ENCODE results near the gene CDC27.
A peak's percentile ranks its signal among the peaks of the same experiment; 100 is the strongest.
"Not testable (repeated sequence)": the region's sequence is repeated elsewhere in the genome, so short reads cannot be mapped to it uniquely, and the experiment has no call there.

Gene CDC27

DNA sequence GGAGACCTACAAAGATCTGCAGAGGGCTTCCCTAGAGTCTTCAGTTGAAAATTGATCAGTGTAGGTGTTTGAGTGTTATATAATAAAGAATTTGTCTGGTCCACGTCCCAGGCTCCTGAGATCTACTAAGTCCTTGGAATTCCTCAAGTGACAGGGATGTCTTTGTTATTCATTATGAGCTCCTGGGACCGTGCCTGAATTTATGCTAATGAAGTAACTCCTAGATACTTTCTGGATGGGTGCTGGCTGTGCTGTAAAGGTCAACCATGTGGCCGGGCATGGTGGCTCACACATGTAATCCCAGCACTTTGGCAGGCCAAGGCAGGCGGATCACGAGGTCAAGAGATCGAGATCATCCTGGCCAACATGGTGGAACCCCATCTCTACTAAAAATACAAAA, 43.7 kb downstream of the CDC27 start:
- DNase-seq (ENCODE audit: extremely low read depth in 1 of 2, low read depth in 1 of 2), result no peak

DNA sequence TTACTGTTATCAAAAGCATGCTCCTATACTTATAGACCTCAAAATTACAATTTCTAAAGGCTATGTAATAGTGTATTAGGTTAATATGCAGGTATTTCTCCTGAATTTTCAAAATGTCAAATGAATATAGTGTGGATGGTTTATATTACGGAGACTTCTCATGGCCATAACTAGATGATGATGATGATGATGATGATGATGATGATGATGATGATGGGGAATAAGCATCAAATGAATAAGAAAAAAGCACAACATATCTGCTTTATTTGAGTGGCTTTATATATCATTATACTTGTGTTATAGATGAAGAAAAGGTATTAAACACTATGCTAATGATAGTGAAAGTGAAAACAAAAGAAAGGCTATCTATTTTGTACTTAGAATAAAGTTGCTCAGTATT, 53.9 kb downstream of the CDC27 start:
- DNase-seq (ENCODE audit: extremely low read depth in 1 of 2, low read depth in 1 of 2), result no peak

GRCh38 chr17:47134354-47134753, 54.7 kb downstream of the CDC27 start:
- not testable (repeated sequence) for DNase-seq (ENCODE audit: extremely low read depth in 1 of 2, low read depth in 1 of 2)

GRCh38 chr17:47131761-47132160, 57.3 kb downstream of the CDC27 start:
- DNase-seq (ENCODE audit: extremely low read depth in 1 of 2, low read depth in 1 of 2), result no peak

DNA sequence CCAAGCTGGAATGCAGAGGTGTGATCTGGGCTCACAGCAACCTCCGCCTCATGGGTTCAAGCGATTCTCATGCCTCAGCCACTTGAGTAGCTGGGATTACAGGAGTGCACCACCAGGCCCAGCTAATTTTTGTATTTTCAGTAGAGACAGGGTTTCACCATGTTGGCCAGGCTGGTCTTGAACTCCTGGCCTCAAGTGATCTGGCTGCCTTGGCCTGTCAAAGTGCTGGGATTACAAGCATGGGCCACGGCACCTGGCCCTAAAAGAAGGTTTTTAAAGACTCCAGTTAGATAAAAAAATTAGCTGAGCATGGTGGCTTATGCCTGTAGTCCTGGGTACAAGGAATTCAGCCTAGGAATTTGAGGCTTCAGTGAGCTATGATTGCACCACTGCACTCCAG, 62.3 kb downstream of the CDC27 start:
- DNase-seq (ENCODE audit: extremely low read depth in 1 of 2, low read depth in 1 of 2), result not testable (repeated sequence)

GRCh38 chr17:47123262-47123661, 65.8 kb downstream of the CDC27 start:
- not testable (repeated sequence) for DNase-seq (ENCODE audit: extremely low read depth in 1 of 2, low read depth in 1 of 2)

- no peak for DNase-seq (ENCODE audit: extremely low read depth in 1 of 2, low read depth in 1 of 2)
Measured at GRCh38 chr17:47120521-47121095, 68.5 kb downstream of the CDC27 start.

- no peak for DNase-seq (ENCODE audit: extremely low read depth in 1 of 2, low read depth in 1 of 2)
Measured at GRCh38 chr17:47119746-47120520, 69.2 kb downstream of the CDC27 start.

GRCh38 chr17:47117386-47117785, 71.7 kb downstream of the CDC27 start:
- DNase-seq (ENCODE audit: extremely low read depth in 1 of 2, low read depth in 1 of 2), result no peak

DNA sequence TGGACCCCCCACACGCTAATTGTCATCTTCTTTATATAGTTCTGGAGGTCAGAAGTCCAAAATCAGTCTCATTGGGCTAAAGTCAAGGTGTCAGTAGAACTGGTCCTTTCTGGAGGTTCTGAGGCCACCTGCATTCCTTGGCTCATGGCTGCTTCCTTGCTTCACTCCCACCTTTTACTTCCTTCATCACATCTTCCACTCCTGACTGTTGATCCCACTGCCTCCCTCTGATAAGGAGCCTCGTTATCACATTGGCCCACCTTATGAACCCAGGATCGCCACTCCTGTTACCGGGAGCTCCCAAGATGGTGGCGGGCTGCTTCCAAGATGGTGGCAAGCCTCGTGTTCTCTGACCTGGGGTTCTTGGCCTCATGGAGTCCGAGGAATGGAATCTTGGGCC, 83.0 kb downstream of the CDC27 start:
- DNase-seq (ENCODE audit: extremely low read depth in 1 of 2, low read depth in 1 of 2), result no peak

DNA sequence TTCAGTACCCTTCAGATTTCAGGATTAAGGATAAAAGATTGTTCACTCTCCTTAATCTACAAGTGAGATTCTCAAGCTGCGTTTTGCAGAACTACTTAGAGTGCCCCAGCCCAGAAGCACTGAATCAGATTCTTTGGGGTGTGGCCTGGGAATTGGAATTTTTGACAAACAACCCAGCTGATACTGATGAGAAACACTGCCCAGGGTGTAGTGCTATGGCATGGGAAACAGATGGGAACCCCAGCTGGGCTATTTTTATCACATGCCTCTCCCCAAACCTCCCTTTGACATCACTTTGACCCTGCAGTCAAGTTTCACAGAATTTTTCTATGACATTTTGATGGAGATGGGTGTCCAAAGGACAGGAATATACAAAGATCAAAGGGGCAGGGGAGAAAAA, 83.8 kb downstream of the CDC27 start:
- not testable (repeated sequence) for DNase-seq (ENCODE audit: extremely low read depth in 1 of 2, low read depth in 1 of 2)

- no peak for DNase-seq (ENCODE audit: extremely low read depth in 1 of 2, low read depth in 1 of 2)
Measured at GRCh38 chr17:47102914-47103313, 86.2 kb downstream of the CDC27 start.

- peak; percentile 73 to 80 for DNase-seq (ENCODE audit: extremely low read depth in 1 of 2, low read depth in 1 of 2)
Measured at GRCh38 chr17:47099987-47100711, 88.9 kb downstream of the CDC27 start.

DNA sequence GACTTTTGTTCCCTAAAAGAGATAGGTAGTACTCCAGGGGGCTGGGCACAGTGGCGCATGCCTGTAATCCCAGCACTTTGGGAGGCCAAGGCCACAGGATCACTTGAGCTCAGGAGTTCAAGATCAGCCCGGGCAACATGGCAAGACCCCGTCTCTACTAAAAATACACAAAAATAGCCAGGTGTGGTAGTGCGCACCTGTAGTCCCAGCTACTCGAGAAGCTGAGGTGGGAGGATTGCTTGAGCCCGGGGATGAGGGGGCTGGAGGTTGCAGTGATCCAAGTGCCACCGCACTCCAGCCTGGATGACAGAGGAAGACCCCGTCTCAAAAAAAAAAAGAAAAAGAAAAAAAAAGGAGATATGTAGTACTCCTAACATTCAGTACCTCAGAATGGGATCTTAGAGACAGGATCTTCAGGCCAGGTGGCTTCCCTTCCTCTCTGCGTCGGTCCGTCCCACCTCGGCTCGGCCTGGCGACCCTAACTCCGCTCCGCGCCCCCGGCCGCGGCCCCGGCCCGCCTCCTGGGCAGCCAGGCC, 89.6 kb downstream of the CDC27 start:
- DNase-seq (ENCODE audit: extremely low read depth in 1 of 2, low read depth in 1 of 2), result no peak

DNA sequence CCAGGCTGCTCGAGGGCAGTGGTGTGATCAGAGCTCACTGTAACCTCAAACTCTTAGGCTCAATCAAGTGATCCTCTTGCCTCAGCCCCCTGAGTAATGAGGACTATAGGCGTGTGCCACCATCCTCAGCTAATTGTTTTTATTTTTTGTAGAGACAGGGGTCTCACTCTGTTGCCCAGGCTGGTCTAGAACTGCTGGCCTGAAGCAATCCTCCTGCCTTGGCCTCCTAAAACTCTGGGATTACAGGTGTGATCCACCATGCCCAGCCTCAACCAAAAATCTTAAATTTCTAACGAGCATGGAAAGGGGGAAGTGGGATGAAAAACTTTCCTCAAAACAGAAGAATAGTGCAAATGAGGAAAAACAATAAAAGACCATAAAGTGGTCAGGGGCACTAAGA, 92.8 kb downstream of the CDC27 start:
- DNase-seq (ENCODE audit: extremely low read depth in 1 of 2, low read depth in 1 of 2), result no peak

GRCh38 chr17:47095268-47095667, 93.8 kb downstream of the CDC27 start:
- DNase-seq (ENCODE audit: extremely low read depth in 1 of 2, low read depth in 1 of 2), result no peak

- DNase-seq (ENCODE audit: extremely low read depth in 1 of 2, low read depth in 1 of 2), result no peak
Measured at GRCh38 chr17:47087093-47087492, 102.0 kb downstream of the CDC27 start.

- DNase-seq (ENCODE audit: extremely low read depth in 1 of 2, low read depth in 1 of 2), result no peak
Measured at GRCh38 chr17:47085736-47086135, 103.4 kb downstream of the CDC27 start.

- DNase-seq (ENCODE audit: extremely low read depth in 1 of 2, low read depth in 1 of 2), result no peak
Measured at GRCh38 chr17:47078801-47079200, 110.3 kb downstream of the CDC27 start.

- no peak for DNase-seq (ENCODE audit: extremely low read depth in 1 of 2, low read depth in 1 of 2)
Measured at GRCh38 chr17:47077576-47077975, 111.5 kb downstream of the CDC27 start.

- DNase-seq (ENCODE audit: extremely low read depth in 1 of 2, low read depth in 1 of 2), result no peak
Measured at GRCh38 chr17:47076171-47076570, 112.9 kb downstream of the CDC27 start.

GRCh38 chr17:47074361-47074760, 114.7 kb downstream of the CDC27 start:
- not testable (repeated sequence) for DNase-seq (ENCODE audit: extremely low read depth in 1 of 2, low read depth in 1 of 2)
